HL-60/S4 (cell line): ENCODE data around the gene SLC4A5.
"Not testable (repeated sequence)": the region's sequence is repeated elsewhere in the genome, so short reads cannot be mapped to it uniquely, and the experiment has no call there.

Source experiments
- in situ Hi-C: fragments of 300-500 bp; cut with MboI; formaldehyde crosslinking; loops from 2 replicates; pipeline ENCODE4 v1.14.3; 2022; ENCODE audit warnings: low sequenced_read_pairs

SLC4A5 gene

GRCh38 chr2:74242354-74243071 is 100.7 kb downstream of the SLC4A5 start:
- in situ Hi-C loops = no loop called here

GRCh38 chr2:74239346-74239745 is 103.9 kb downstream of the SLC4A5 start:
- in situ Hi-C loops = no loop called here

GRCh38 chr2:74238879-74239278 is 104.3 kb downstream of the SLC4A5 start:
- in situ Hi-C loops = no loop called here

GRCh38 chr2:74235041-74235440 is 108.2 kb downstream of the SLC4A5 start:
- in situ Hi-C loops = no loop called here

GRCh38 chr2:74233648-74234047 is 109.6 kb downstream of the SLC4A5 start:
- in situ Hi-C loops = no loop called here

- in situ Hi-C loops = no loop called here
These were observed 110.8 kb downstream of the SLC4A5 start for GRCh38 chr2:74232426-74232825.

- in situ Hi-C loops = not testable (repeated sequence)
These were observed 113.4 kb downstream of the SLC4A5 start for GRCh38 chr2:74229865-74230264.

- in situ Hi-C loops = no loop called here
These were observed 114.4 kb downstream of the SLC4A5 start for GRCh38 chr2:74228772-74229171.

- in situ Hi-C loops = no loop called here
These were observed 115.6 kb downstream of the SLC4A5 start for GRCh38 chr2:74227646-74228045.

- in situ Hi-C loops = no loop called here
These were observed 116.5 kb downstream of the SLC4A5 start for GRCh38 chr2:74226648-74227213.

GRCh38 chr2:74225698-74226459 is 117.3 kb downstream of the SLC4A5 start:
- in situ Hi-C loops = no loop called here

- in situ Hi-C loops = no loop called here
These were observed 119.1 kb downstream of the SLC4A5 start for GRCh38 chr2:74223941-74224770.

GRCh38 chr2:74222300-74222650 is 120.9 kb downstream of the SLC4A5 start:
- in situ Hi-C loops = no loop called here

GRCh38 chr2:74221604-74222299 is 121.5 kb downstream of the SLC4A5 start:
- in situ Hi-C loops = no loop called here

GRCh38 chr2:74221091-74221490 is 122.1 kb downstream of the SLC4A5 start:
- in situ Hi-C loops = no loop called here

GRCh38 chr2:74219846-74220486 is 123.2 kb downstream of the SLC4A5 start:
- in situ Hi-C loops = no loop called here

GRCh38 chr2:74216642-74217041 is 126.6 kb downstream of the SLC4A5 start:
- in situ Hi-C loops = no loop called here

GRCh38 chr2:74215771-74216170 is 127.4 kb downstream of the SLC4A5 start:
- in situ Hi-C loops = not testable (repeated sequence)

- in situ Hi-C loops = no loop called here
These were observed 130.4 kb downstream of the SLC4A5 start for GRCh38 chr2:74212702-74213410.
